Activated CD8-positive, alpha-beta memory T cell treated with anti-CD3 and anti-CD28 coated beads, Interleukin-2, amount 50 U/mL, for 4 hours (primary cell): Measurements from ENCODE around the gene TBL1XR1.
"Not testable (repeated sequence)": the region's sequence is repeated elsewhere in the genome, so short reads cannot be mapped to it uniquely, and the experiment has no call there.

ENCODE experiments used
- DNase-seq: peaks from one replicate; pipeline ENCODE4 v3.0.0-alpha.2; 2020

The TBL1XR1 gene

DNA sequence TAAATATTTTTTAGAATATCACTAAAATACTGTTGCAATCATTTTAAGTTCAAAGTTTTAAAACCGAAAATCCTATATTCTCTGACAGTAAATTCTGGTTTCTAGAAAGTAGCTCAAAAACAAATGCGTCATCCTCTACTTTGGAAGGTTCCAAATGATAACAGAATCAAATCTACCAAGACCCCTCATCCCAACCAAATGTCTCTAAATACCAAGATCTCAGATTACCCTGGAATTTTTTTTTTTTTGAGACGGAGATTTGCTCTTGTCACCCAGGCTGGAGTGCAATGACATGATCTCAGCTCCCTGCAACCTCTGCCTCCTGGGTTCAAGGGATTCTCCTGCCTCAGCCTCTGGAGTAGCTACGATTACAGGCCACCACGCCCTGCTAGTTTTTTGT, 16.8 kb downstream of the TBL1XR1 start:
- DNase-seq = no peak

DNA sequence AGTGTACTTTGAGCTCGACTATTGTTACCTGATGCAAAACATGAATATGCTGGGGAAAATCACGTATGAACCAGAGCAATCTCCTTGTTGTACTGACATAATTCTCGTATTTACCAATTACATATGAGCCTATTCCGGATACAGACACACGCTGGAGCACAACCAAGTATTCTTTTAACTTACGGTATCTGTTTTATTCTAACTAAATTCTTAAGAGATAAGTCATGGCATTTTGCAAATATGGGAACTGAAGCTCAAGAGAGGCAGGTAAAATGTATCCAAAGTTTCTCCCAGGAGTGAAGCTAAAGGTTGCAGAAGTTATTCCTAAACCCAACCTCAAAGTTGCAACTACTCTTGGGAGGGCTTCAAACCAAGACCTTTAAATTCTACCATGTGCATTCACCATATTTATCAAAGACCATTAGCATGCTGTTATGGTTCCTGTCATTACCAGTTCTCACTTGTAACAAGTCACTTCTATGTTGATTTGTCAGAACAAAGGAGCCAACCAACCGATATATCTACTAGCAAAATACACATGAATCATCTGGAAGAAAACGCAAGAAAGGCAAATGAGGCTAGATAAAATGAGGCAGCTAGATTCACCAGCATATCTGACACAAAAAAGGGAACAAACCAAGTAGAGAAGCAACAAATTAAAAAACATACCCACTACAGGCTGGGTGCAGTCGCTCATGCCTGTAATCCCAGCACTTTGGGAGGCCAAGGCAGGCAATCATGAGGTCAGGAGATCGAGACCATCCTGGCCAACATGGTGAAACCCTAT, 17.8 kb downstream of the TBL1XR1 start:
- no peak for DNase-seq

DNA sequence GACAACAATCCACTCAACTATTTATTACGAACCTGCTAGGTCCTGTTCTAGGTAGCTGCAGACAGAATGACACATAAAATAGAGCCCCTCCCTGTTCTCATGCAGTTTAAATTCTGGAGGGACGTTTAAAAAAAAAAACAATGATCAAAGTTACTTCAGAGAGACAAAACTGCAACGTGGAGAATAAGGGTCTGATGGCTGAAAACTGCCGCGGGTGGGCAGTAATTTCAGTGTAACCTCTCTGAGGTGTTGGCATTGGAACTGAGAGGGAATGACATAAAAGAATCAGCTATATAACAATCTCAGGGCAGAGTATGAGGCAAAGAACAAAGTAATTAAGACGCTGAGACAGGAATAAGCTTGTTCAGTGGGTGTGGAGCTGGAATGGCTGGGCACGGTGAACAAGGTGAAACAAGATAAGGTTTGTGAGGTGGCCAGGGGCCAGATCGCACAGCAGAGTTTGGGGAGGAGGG, 19.5 kb downstream of the TBL1XR1 start:
- DNase-seq = no peak

DNA sequence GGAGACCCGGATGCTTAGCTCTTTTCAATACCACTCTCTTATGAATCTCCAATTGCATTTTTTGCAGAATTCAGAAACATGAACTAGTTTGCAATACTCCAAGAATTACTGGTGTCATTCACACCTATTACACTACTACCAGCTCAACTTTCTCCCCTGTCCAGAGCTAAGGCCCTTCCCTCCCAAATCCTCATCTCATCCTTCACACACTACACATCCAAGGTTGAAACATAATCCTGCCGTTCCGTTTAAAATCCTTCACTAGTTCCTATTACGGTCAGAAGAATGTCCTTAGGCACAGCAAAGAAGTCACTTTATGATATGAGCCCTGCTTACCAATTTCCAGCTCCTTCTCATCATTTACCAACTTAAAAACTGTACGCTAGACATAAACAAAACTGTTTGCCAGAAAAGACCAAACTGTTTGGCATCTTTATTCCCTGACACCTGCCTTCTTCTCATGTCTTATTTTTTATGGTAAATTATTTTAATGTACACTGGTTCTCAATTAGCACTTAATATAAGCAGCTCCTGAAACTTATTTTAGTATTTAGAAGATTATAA, 22.6 kb downstream of the TBL1XR1 start:
- DNase-seq = no peak

DNA sequence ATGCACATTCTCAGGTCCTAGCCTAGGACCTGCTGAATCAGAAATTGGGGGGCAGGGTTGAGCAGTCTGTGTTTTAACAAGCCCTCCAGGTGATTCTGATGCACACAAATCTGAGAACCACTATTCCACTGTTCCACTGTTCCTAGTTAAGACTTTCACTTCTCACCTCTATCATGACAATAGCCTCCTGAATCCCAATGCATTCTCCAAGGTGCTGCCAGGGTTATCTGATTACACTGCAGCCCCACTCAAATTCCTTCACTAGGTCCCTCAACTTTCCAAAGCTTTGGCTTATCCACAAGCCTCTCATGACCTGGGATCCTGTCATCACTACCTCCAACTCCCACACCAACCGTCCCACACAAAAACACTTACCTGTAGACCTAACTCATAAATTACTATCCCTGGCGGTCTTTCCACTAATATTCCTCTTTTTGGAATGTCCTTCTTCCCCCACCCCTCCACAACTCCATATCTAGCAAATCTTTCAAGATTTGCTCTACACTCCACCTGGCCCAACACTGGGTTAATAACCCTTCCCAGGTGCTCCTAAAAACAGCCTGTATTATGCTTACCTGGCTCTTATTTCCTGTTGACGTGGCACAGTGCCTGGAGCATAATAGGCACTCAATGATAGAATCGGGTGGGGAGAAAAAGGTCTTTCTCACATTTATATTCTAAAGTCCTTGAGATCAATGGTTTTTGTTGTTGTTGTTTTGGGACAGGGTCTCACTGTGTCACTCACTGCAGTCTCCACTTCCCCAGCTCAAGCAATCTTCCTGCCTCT, 27.2 kb downstream of the TBL1XR1 start:
- no peak for DNase-seq

DNA sequence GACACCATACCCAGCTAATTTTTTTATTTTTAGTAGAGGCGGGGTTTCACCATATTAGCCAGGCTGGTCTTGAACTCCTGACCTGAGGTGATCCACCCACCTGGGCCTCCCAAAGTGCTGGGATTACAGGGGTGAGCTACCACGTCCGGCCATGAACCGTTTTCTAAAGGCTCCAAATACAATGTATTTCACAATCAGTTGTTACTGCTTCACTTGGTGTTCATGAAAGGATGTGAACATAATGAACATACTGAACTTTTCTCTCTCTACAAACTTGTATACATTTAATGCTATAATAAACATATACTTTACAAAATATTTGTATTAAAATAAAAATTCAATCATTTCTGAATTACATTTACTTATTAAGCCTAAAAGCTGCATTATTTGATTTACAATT, 28.9 kb downstream of the TBL1XR1 start:
- no peak for DNase-seq

DNA sequence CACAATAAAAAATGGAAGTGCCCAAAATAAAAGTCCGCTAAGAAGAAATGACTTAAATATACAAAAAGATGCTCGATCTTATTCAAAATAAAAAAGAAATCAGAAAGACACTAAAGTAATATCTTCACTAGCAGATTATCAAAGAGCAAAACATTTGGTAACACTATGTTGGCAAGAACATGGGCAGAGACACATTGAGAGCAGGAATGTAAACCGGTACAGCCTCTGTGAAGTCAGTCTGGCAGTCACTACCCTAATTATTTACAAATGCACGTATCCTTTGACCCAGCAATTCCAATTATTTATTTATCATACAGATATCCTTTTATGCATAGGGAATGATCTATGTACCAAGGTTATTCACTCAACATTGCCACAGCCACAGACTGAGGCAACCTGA, 34.5 kb downstream of the TBL1XR1 start:
- no peak for DNase-seq

DNA sequence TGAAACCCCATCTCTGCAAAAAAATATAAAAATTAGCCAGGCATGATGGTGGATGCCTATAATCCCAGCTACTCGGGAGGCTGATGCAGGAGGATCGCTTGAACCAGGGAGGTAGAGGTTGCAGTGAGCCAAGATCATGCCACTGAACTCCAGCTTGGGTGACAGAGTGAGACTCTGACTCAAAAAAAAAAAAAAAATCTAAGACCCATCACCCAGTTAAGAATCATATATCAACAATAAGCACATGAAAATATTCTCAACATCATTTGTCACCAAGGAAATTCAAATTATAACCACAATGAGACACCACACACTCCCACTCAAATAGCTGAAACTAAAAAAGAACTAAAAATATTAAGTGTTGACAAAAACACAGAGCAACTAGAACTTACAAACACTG, 35.7 kb downstream of the TBL1XR1 start:
- DNase-seq = not testable (repeated sequence)

DNA sequence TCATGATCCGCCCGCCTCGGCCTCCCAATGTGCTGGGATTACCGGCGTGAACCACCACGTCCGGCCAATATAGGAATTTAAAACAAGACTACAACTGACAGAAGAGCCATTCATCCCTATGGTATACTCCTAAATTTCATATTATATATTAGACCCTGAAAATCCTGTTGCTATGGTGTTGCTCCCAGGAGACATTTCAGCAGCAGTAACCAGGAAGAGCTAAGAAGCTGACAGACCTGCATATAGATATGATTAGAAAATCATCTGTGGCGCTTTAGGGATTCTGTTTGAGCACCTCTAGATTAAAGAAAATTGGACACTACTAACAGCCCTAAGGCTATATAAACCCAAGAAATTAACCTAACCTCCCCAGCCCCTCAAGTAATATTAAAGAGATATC, 38.8 kb downstream of the TBL1XR1 start:
- DNase-seq = no peak

DNA sequence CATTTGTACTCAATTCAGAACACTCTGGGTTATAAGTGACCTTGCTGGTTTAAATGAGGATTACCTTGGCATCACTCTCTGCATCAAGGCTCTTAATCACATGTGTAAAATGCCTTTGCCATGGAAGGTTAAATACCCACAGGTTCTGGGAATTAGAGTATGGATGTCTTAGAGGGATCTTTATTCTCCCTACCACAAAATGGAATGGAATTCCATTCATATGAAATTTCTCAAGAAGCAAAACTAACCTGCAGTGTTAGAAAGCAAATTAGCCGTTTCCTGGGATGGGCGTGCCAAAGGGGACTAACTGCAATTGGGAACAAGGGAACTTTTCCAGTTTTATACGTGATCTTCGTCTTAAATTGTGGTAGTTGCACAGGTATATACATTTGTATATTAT, 39.8 kb downstream of the TBL1XR1 start:
- no peak for DNase-seq

DNA sequence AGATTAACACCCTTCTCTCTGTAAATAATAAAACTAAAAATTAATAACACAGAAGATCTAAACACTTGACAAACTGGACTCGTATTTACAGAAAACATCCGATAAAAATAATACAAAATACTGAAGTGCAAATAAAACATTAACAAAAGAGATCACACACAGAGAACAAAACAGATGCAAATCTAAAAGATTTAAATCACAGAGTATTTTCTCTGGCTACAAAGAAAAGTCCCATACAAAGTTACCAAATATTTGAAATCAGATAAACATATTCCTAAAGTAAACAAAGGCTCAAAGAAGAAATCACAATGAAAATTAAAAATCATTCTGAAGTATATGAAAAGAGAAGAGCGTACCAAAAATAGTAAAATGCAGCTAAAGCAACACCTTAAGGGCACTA, 42.5 kb downstream of the TBL1XR1 start:
- no peak for DNase-seq

DNA sequence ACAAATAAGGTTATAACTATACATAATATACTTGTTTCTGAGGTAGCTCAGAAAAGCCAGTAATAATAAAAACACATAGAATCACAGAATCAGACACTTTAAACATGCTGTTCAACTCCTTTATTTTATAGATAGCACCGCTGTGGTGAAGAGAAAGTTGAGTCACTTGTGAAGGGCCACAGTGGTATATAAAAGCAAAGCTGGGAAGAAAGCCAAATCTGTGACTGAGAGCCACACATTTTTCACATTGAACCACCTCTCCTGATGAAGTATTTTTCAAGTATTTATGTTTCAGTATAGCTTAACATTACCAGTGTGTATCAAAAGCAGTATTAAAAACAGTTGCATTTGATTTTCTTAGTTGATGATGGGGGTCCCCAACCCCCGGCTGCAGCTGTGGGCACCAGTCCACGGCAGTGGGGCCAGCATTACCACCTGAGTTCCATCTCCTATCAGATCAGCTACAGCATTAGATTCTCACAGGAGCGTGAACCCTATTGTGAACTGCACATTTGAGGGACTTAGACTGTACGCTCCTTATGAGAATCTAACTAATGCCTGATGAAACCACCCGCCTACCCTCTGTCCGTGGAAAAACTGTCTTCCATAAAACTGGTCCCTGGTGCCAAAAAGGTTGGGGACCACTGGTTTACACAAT, 46.2 kb downstream of the TBL1XR1 start:
- no peak for DNase-seq

DNA sequence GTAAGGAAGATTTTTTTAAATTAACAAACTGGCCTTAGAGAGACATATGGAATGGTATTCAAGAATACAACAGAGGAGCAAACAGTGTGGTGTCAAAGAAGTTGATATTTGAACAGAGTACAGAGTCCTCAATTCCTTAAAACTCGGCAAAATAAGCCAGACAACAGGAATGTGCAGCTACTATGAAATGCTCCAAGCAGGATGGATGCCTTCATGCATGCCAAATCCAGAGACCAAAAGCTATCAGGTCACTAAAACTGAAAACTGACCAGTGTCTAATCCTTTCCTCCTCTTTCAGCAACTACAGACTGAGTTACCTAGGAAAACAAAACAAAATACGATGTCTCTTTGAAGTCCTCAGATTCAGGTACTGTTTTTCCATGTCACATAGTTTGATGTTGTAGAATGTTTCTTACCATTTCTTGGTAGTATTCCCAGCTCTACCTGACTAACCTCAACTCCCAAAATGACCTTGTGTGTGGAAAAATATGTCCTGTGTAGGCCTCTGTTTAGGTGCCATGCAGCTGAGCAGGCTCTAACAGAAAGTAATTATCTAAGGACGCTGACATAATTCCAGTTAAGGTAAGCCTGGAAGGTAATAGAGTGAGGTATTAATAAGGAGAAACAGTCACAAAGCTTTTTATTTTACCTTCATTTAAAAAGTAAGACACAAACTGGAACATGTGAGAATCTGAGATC, 46.9 kb downstream of the TBL1XR1 start:
- no peak for DNase-seq

DNA sequence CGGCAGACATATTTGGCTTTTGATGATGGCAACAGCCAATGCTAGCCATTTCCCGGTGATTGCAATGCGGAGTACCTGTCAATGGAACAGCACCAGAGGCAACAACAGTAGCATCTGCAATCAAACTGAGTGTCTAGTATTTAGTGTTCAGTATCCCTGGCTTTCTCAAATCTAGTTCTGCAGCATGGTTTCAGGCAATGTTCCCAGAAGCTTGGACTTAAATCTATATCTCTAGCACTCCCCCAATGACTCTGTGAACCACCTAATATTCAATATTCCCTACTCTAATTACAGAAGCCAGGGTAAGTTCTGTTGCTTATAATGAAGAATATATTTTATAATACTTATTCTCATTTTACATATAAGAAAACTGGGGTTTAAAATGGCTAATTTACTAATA, 48.2 kb downstream of the TBL1XR1 start:
- no peak for DNase-seq

DNA sequence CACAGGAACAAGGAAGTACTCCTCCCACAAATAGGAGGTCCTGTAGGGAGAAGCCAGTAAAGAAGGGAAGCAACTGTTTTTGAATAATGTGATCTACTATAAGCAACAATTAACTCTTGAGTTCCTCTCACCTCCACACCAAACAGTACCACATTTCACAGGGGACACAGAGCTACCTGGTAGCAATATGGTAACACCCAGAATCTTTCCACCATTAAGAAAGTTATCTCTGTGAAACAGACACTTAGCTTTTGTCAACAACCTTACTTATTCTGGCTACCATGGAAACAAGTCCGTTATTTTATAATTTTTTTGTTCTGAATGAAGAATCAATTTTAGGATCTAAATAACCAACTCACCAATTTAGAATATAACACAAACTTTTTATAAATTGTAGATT, 49.5 kb downstream of the TBL1XR1 start:
- DNase-seq = no peak

DNA sequence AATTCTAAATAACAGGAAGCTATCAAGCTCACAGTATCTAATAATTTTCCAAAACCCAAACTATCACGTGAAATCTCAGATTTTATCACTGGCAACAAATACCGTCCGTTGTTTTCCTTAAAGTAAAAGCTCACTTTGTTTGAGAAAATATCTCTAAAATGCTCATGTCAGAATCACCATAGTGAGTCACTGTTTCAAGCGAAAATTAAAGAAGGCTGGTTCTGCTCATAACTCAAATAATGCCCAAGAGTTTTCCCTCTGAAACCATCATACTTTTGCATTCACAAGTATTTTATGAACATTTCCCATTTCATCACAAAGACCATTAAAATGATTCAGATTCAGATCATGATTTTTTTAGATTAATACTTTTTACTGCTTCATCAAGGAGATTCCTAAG, 50.6 kb downstream of the TBL1XR1 start:
- DNase-seq = no peak

DNA sequence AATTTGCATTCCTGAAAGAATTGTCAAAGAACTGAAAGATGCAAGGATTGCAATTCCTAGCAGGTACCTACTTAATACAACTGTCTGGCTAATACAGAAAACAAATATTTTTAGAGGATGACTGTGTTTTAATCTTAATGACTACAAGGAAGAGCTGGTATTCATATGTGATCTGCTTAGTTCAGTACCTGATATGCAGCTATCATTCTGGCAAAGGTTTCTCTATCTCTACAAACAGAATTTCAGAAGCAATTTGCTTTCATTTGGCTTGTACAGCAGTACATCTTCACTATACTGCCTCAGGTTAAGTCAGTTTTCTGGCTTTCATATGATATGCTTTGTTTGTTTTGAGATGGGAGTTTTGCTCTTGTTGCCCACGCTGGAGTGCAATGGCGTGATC, 51.3 kb downstream of the TBL1XR1 start:
- no peak for DNase-seq

DNA sequence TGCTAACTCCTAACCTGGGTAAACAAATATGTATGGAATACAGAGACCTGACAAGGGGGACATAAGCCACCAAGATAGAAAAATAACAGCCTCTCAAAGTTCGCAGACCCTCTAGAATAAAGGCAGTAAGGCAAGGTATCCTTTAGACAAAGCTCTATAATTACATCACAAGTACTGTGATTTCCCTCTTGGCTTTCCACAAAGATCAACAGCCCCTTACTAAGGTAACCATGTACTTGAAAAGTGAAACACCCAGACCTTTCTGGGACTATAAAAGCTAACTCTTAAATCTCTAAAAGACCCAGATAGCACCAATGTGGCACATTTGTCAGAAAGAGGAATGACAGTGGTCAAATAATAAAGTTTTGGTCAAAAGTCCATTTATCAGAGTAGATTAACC, 51.9 kb downstream of the TBL1XR1 start:
- no peak for DNase-seq

DNA sequence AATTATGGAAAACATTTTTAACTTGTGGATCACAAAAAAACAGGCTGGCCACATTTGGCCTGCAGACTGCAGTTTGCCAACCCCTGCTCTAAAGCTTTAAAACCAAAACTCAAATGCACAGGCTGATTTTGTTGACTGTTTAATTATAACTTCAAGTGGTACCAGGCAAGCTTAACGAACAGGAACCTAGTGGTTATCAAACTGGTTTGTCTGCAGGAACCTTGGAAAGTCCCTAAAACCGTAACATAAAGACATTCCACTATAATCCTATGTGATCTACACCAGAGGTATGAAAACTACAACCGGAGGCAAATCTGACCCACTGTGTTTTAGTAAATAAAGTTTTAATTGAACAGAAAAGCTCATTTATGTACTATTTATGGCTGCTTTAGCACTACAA, 52.4 kb downstream of the TBL1XR1 start:
- no peak for DNase-seq

DNA sequence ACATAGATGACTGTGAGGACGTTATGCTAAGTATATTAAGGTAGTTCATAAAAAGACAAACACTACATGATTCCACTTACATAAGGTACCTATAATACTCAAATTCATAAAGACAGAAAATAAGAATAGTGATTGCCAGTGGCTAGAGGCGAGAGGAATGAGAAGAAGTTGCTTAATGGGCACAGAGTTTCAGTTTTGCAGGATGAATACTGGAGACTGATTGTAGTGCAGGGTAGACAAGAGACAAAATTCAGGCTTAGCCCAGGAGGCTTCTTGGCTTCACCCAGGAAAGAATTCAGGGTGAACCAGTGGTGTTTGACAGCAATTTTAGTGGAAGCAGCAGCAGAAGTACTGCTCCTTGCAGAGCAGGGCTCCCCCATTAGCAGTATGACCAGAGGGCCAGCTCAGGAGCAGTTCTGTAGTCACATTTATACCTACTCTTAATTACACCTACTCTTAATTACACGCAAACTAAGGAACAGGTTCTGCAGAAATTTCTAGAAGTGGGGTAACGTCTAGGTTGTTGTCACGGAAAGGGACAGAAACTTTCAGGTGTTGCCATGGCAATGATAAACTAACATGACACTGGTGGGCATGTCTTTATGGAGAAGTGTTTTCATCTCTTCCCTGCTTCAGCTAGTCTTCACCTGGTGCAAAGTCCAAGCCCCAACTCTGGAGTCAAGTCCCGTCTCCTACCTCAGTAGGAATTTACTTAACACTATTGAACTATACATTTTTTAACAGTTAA, 55.2 kb downstream of the TBL1XR1 start:
- DNase-seq = no peak

DNA sequence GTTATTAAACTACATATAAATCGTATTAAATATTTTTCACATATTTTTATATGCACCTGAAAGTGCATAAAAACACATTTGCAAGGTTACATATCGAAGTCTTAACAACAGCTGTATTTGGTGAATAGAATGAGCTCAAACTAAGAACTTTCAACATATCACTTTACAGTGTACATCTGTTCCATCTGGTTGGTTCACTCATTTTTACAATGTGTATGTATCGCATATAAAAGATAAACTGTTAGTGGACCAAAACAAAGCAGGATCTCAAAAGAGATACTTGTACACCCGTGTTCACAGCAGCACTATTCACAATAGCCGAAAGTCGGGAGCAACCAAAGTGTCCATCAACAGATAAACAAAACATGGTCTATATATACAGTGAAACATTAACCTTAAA, 55.8 kb downstream of the TBL1XR1 start:
- DNase-seq = no peak

DNA sequence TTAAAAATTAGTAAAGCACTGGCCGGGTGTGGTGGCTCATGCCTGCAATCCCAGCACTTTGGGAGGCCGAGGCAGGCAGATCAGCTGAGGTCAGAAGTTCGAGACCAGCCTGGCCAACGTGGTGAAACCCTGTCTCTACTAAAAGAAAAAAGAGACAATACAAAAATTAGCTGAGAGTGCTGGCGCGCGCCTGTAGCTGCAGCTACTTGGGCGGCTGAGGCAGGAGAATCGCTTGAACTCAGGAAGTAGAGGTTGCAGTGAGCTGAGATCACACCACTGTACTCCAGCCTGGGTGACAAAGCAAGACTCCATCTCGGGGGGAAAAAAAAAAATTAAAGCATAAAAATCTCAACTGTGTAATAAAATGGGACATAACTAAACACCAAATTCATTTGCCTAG, 58.1 kb downstream of the TBL1XR1 start:
- DNase-seq = peak; percentile 28
